NCI-H2171 (cell line): Measurements from ENCODE around the gene ITGB8.

Source experiments
- DNase-seq: peaks from one replicate; lab custom pipeline; 2025; lab: John Stamatoyannopoulos, UW

ITGB8 gene

GRCh38 chr7:20430664-20431063 is 100.0 kb downstream of the ITGB8 start:
- DNase-seq, result no peak

GRCh38 chr7:20431146-20431545 is 100.4 kb downstream of the ITGB8 start:
- DNase-seq, result no peak

- no peak for DNase-seq
Measured at GRCh38 chr7:20432071-20432470, 101.4 kb downstream of the ITGB8 start.

- DNase-seq, result no peak
Measured at GRCh38 chr7:20435305-20435704, 104.6 kb downstream of the ITGB8 start.

- DNase-seq, result no peak
Measured at GRCh38 chr7:20438248-20438647, 107.5 kb downstream of the ITGB8 start.

GRCh38 chr7:20438694-20439376 is 108.1 kb downstream of the ITGB8 start:
- no peak for DNase-seq

- no peak for DNase-seq
Measured at GRCh38 chr7:20439416-20440185, 108.9 kb downstream of the ITGB8 start.

GRCh38 chr7:20440472-20441105 is 109.9 kb downstream of the ITGB8 start:
- DNase-seq, result no peak

- no peak for DNase-seq
Measured at GRCh38 chr7:20441346-20441745, 110.6 kb downstream of the ITGB8 start.

GRCh38 chr7:20441991-20442441 is 111.3 kb downstream of the ITGB8 start:
- no peak for DNase-seq

GRCh38 chr7:20442951-20443350 is 112.3 kb downstream of the ITGB8 start:
- no peak for DNase-seq

- DNase-seq, result no peak
Measured at GRCh38 chr7:20444030-20444800, 113.5 kb downstream of the ITGB8 start.

GRCh38 chr7:20447021-20447650 is 116.4 kb downstream of the ITGB8 start:
- no peak for DNase-seq

- DNase-seq, result no peak
Measured at GRCh38 chr7:20449176-20449575, 118.5 kb downstream of the ITGB8 start.

- DNase-seq, result no peak
Measured at GRCh38 chr7:20450536-20450935, 119.8 kb downstream of the ITGB8 start.

- no peak for DNase-seq
Measured at GRCh38 chr7:20454202-20454601, 123.5 kb downstream of the ITGB8 start.

GRCh38 chr7:20456701-20457100 is 126.0 kb downstream of the ITGB8 start:
- no peak for DNase-seq

- DNase-seq, result no peak
Measured at GRCh38 chr7:20458521-20458920, 127.8 kb downstream of the ITGB8 start.

- no peak for DNase-seq
Measured at GRCh38 chr7:20459419-20459818, 128.7 kb downstream of the ITGB8 start.

- no peak for DNase-seq
Measured at GRCh38 chr7:20464891-20465290, 134.2 kb downstream of the ITGB8 start.
